HEK293 (cell line): ENCODE results near the gene ZSCAN29.

Experiments used
- MYNN ChIP-seq: fragments of 450-650 bp; formaldehyde crosslinking; IDR thresholded peaks from 2 replicates; pipeline ENCODE4 v1.5.1; 2016; ENCODE audit warnings: missing biosample characterization, missing genetic modification characterization, borderline replicate concordance
- ZNF366 ChIP-seq: fragments of 450-650 bp; formaldehyde crosslinking; conservative IDR thresholded peaks from 2 replicates; pipeline ENCODE4 v1.5.1; 2016; ENCODE audit warnings: missing biosample characterization, missing genetic modification characterization
- ZNF501 ChIP-seq: fragments of 450-650 bp; formaldehyde crosslinking; IDR thresholded peaks from 2 replicates; pipeline ENCODE4 v1.5.1; 2016; ENCODE audit warnings: missing biosample characterization, missing genetic modification characterization
- ZNF623 ChIP-seq: fragments of 450-650 bp; formaldehyde crosslinking; IDR thresholded peaks from 2 replicates; pipeline ENCODE4 v1.5.1; 2016; ENCODE audit warnings: missing biosample characterization, missing genetic modification characterization
- ZNF843 ChIP-seq: fragments of 450-650 bp; formaldehyde crosslinking; IDR thresholded peaks from 2 replicates; pipeline ENCODE4 v1.5.1; 2016; ENCODE audit warnings: missing biosample characterization, missing genetic modification characterization
- ZSCAN16 ChIP-seq: fragments of 450-650 bp; formaldehyde crosslinking; IDR thresholded peaks from 2 replicates; pipeline ENCODE4 v1.5.1; 2016; ENCODE audit warnings: missing biosample characterization, missing genetic modification characterization
- TF ChIP-seq, protein P1 (sequence below): fragments of 450-650 bp; formaldehyde crosslinking; IDR thresholded peaks from 2 replicates; pipeline ENCODE4 v1.5.1; 2016; ENCODE audit warnings: missing biosample characterization, missing genetic modification characterization

ZSCAN29 gene

DNA sequence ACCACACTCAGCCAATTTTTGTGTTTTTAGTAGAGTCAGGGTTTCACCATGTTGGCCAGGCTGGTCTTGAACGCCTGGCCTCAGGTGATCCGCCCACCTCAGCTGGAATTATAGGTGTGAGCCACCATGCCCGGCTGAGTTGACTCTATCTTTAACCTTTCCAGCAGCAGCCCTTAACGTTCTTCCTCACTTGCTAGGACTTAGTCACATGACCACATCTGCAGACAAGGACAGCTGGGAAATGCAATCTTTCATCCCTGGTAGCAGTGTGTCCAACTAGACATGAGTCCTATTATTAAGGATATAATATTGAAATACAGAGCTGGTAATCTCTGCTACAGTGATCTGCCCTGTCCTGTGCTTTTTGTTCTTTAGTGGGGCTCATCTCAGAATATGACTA lies 58.5 kb downstream of the ZSCAN29 start (continued):
- TF ChIP-seq, protein P1, sequence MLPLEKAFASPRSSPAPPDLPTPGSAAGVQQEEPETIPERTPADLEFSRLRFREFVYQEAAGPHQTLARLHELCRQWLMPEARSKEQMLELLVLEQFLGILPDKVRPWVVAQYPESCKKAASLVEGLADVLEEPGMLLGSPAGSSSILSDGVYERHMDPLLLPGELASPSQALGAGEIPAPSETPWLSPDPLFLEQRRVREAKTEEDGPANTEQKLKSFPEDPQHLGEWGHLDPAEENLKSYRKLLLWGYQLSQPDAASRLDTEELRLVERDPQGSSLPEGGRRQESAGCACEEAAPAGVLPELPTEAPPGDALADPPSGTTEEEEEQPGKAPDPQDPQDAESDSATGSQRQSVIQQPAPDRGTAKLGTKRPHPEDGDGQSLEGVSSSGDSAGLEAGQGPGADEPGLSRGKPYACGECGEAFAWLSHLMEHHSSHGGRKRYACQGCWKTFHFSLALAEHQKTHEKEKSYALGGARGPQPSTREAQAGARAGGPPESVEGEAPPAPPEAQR (tag by site-specific recombination) = no peak
- TF ChIP-seq ZNF501 (tag by site-specific recombination) (no peak), MYNN (tag by site-specific recombination) (no peak), ZNF843 (tag by site-specific recombination) (no peak), ZSCAN16 (tag by site-specific recombination) (no peak), ZNF366 (no peak), ZNF623 (tag by site-specific recombination) (no peak)
